K562 (cell line): ENCODE results near the gene CDC37. TPM values are rescaled to one million over a fixed set of nuclear protein-coding genes. Genes with fewer than 3 reads are reported as not detected.

Source experiments
- DACH1 ChIP-seq: fragments of 450-650 bp; IDR thresholded peaks from 2 replicates; pipeline ENCODE4 v1.6.1; 2018; ENCODE audit not compliant: partially characterized antibody
- FOXA3 ChIP-seq, 2 experiments: fragments of 450-650 bp in 1 of 2; sonication (generic) in 1 of 2; formaldehyde crosslinking; IDR thresholded peaks in 1 of 2; conservative IDR thresholded peaks in 1 of 2; 2 replicates each; pipeline versions ENCODE4 v1.4.0 to v1.8.0; 2020 to 2022; ENCODE audit warnings: mild to moderate bottlenecking in 2 of 2, missing genetic modification reagents in 1 of 2
- FUS ChIP-seq: fragments of 200-400 bp; formaldehyde crosslinking; optimal IDR thresholded peaks from 2 replicates; pipeline ENCODE3; 2017; ENCODE audit warnings: low read depth, low read length
- HDAC1 ChIP-seq, 2 experiments: fragments of 450-650 bp; IDR thresholded peaks; 2 replicates each; pipeline ENCODE4 v1.6.1; 2016 to 2017; ENCODE audit warnings: inconsistent platforms in 1 of 2, mild to moderate bottlenecking in 1 of 2, moderate library complexity in 1 of 2
- HDAC2 ChIP-seq: fragments of 450-650 bp; IDR thresholded peaks from 2 replicates; pipeline ENCODE4 v1.6.1; 2016; ENCODE audit warnings: mild to moderate bottlenecking
- KDM1A ChIP-seq, 2 experiments: fragments of 450-650 bp; IDR thresholded peaks; 2 replicates each; pipeline ENCODE4 v1.6.1; 2016; ENCODE audit warnings: mild to moderate bottlenecking in 2 of 2
- KDM4B ChIP-seq, 2 experiments: fragments of 450-650 bp in 1 of 2; sonication (generic) in 1 of 2; IDR thresholded peaks; 2 replicates each; pipeline ENCODE4 v1.6.1; 2016 to 2017; ENCODE audit warnings: borderline replicate concordance in 2 of 2, antibody characterized with exemption in 1 of 2, low read depth in 1 of 2, mild to moderate bottlenecking in 1 of 2
- NCOR1 ChIP-seq: fragments of 450-650 bp; IDR thresholded peaks from 2 replicates; pipeline ENCODE4 v1.6.1; 2016; ENCODE audit warnings: mild to moderate bottlenecking, moderate library complexity
- PHF21A ChIP-seq: fragments of 450-650 bp; IDR thresholded peaks from 2 replicates; pipeline ENCODE4 v1.6.1; 2017; ENCODE audit warnings: low read depth, borderline replicate concordance
- PML ChIP-seq: IDR thresholded peaks from 2 replicates; pipeline ENCODE4 v1.6.1; 2012; ENCODE audit warnings: low read length, inconsistent platforms
- PYGO2 ChIP-seq: fragments of 450-650 bp; IDR thresholded peaks from 2 replicates; pipeline ENCODE4 v1.6.1; 2016; ENCODE audit warnings: mild to moderate bottlenecking, missing genetic modification characterization, moderate library complexity, missing compliant biosample characterization
- SETDB1 ChIP-seq: IDR thresholded peaks from one replicate; pipeline ENCODE4 v1.6.1; 2012; ENCODE audit warnings: low read length, control low read depth, inconsistent platforms
- ZNF24 ChIP-seq: fragments of 450-650 bp; IDR thresholded peaks from 2 replicates; pipeline ENCODE4 v1.6.1; 2016
- ZNF263 ChIP-seq: sonication (generic); formaldehyde crosslinking; IDR thresholded peaks from 2 replicates; pipeline ENCODE4 v1.8.0; 2022; ENCODE audit warnings: mild to moderate bottlenecking, missing genetic modification reagents, borderline replicate concordance
- ZNF3 ChIP-seq: fragments of 250-450 bp; sonication (Bioruptor Pico); IDR thresholded peaks from 2 replicates; pipeline ENCODE4 v1.5.0; 2021; ENCODE audit warnings: mild to moderate bottlenecking, moderate library complexity
- ZNF79 ChIP-seq: fragments of 250-450 bp; sonication (Bioruptor Pico); IDR thresholded peaks from 2 replicates; pipeline ENCODE4 v1.4.0; 2020; ENCODE audit warnings: low read depth, mild to moderate bottlenecking, moderate library complexity
- polyA plus RNA-seq, 8 experiments: library from polyadenylated mRNA; depleted of rRNA in 4 of 8; stranded (reverse) in 5 of 8; unstranded in 3 of 8; fragments of >200 nt; fragmentation: Nextera tagmentation in 2 of 8; fragmentation: Illumina TruSeq in 1 of 8; extraction: Ambion mirVana in 2 of 8; extraction: Trizol in 1 of 8; gene quantifications; 2 replicates each; pipeline versions ENCODE4 v1.2.1 to v1.2.3, GENCODE V29; 2011 to 2014; ENCODE audit warnings: inconsistent platforms in 1 of 8, missing spikeins in 1 of 8
- total RNA-seq, 7 experiments: library from RNA; depleted of rRNA in 6 of 7; stranded (reverse); fragments of >200 nt in 6 of 7; fragmentation: Illumina TruSeq in 2 of 7; extraction: Trizol in 2 of 7; gene quantifications; 2 replicates each; pipeline versions ENCODE4 v1.2.1 to v1.2.3, GENCODE V29; 2011 to 2021; ENCODE audit warnings: low replicate concordance in 1 of 7
- TF ChIP-seq, protein P1 (sequence below): fragments of 250-450 bp; sonication (Bioruptor Pico); IDR thresholded peaks from 2 replicates; pipeline ENCODE4 v1.5.0; 2021; ENCODE audit warnings: mild to moderate bottlenecking, moderate library complexity
- TF ChIP-seq, protein P2 (sequence below): sonication (generic); formaldehyde crosslinking; IDR thresholded peaks from 2 replicates; pipeline ENCODE4 v1.8.0; 2022; ENCODE audit warnings: mild to moderate bottlenecking, missing genetic modification reagents
- TF ChIP-seq, protein P3 (sequence below), 2 experiments: fragments of 250-450 bp in 1 of 2; fragments of 450-650 bp in 1 of 2; sonication (Bioruptor Pico) in 1 of 2; IDR thresholded peaks; 2 replicates each; pipeline versions ENCODE4 v1.6.1 to v1.8.0; 2016 to 2021; ENCODE audit warnings: mild to moderate bottlenecking in 2 of 2, moderate library complexity in 2 of 2, missing compliant biosample characterization in 1 of 2, missing genetic modification characterization in 1 of 2
- TF ChIP-seq, protein P4 (sequence below), 2 experiments: IDR thresholded peaks; 2 replicates each; pipeline ENCODE4 v1.6.1; 2011; ENCODE audit warnings: borderline replicate concordance in 1 of 2, control low read depth in 1 of 2, low read depth in 1 of 2, low read length in 1 of 2, mild to moderate bottlenecking in 1 of 2, mixed read lengths in 1 of 2, moderate library complexity in 1 of 2; ENCODE audit not compliant: insufficient read depth in 1 of 2, insufficient read length in 1 of 2, poor library complexity in 1 of 2, severe bottlenecking in 1 of 2; ENCODE audit errors: extremely low read depth in 1 of 2
- TF ChIP-seq, protein P5 (sequence below): fragments of 450-650 bp; IDR thresholded peaks from 2 replicates; pipeline ENCODE4 v1.6.1; 2016

The CDC37 gene
- total and polyA plus RNA-seq, 9 of the 15 experiments (the other 6 are each of a cell fraction or from before 2014, with no cell fraction given), result 6.6 to 538 (median 227) TPM

DNA sequence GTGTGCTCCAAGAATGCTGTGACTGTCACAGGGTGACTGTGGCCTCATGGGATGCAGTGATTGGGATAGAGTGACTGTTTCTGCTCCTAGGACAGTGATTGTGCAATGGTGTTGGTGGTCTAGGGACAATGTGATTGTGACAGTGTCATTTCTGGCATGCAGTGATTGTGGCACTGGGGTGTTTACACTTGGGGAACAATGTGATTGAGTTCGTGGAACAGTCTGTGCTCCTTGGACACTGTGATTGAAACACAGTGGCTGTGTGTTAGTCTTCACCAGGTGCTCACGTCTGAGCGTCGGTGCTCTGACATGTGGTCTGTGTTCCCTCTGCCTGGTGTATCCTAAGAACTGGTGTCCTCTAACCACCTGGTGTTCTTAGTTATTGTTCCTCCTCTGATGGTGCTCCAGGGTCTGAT lies 18.7 kb upstream of the CDC37 start (continued):
- TF ChIP-seq, protein P1, sequence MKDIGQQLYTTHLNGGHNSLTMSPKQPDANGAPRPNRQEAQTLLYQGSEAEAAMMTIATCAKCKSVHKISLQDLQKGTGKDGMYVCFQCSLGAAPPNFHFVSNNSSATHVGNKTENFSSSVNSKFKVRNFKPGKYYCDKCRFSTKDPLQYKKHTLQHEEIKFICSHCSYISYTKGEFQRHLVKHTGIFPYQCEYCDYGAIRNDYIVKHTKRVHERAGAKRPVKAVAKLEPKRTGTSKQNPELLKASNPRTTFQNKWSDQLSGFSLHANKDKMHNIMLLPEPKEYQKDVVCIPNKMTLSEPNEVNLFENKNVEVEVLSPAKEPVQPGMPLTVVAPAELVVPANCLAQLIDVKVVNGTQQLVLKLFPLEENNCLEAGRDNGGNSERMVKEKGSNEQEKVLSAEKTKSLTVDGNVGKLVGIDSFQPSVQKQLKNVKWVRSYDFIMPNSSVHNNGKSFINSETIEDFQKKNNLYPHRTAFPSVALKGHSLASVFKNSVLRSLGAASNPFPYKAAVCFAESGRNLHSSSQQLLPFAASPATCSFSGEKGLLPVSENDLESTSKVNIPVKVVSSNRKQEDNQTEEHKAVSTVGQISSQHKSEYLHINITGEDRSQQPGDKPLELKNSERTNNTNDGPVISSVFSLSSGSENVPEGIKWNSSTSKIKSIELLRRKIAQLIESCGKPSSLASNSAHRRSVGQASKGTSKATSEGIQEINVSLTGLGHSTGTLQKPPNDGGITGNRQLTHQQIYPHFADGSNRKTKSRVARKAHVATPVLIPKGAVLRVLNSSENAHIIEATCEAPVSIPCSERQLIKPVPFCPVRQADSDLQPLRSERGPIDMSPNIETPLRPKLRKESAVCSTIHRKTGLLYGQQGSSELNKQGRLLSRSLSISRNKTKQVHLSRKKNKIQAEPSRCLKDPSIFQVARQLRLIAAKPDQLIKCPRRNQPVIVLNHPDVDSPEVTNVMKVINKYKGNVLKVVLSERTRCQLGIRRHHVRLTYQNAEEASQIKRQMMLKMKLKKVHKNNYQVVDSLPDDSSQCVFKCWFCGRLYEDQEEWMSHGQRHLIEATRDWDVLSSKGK (CRISPR knock-in tag), result no peak
- TF ChIP-seq PHF21A, result peak; percentile 87; the same call in 1 of the 2 replicates
- peak; percentile 88 to 92 for TF ChIP-seq KDM1A (IDR thresholded peaks at IDR 0.05)
- TF ChIP-seq, protein P2, sequence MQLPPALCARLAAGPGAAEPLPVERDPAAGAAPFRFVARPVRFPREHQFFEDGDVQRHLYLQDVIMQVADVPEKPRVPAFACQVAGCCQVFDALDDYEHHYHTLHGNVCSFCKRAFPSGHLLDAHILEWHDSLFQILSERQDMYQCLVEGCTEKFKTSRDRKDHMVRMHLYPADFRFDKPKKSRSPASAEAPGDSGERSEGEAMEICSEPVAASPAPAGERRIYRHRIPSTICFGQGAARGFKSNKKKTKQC (CRISPR knock-in tag), result no peak
- no peak; the same call in 1 of the 2 replicates for TF ChIP-seq ZNF24
- peak in 1 of 2 experiments; percentile 80; a peak in 2 of 4 replicates for TF ChIP-seq HDAC1 (IDR thresholded peaks at IDR 0.05)
- TF ChIP-seq PML, result no peak
- TF ChIP-seq DACH1, result peak; percentile 13
- peak; percentile 91 for TF ChIP-seq ZNF263 (CRISPR knock-in tag)
- no peak for TF ChIP-seq ZNF79 (CRISPR knock-in tag)
- TF ChIP-seq SETDB1, result no peak
- peak in 1 of 2 experiments; percentile 63; a peak in 1 of 4 replicates for TF ChIP-seq FOXA3 (CRISPR knock-in tag; conservative IDR thresholded peaks at IDR 0.05 in 1 of 2, IDR thresholded peaks at IDR 0.05 in 1 of 2)
- no peak for TF ChIP-seq ZNF3 (CRISPR knock-in tag)
- TF ChIP-seq KDM4B (IDR thresholded peaks at IDR 0.05; ENCODE audit: borderline replicate concordance in 2 of 2, low read depth in 1 of 2), result no peak
- TF ChIP-seq HDAC2, result peak; percentile 55; the same call in 1 of the 2 replicates
- TF ChIP-seq FUS, result no peak
- TF ChIP-seq NCOR1, result no peak
- TF ChIP-seq, protein P3, sequence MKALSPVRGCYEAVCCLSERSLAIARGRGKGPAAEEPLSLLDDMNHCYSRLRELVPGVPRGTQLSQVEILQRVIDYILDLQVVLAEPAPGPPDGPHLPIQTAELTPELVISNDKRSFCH (CRISPR knock-in tag; IDR thresholded peaks at IDR 0.05), result no peak
- TF ChIP-seq, protein P3 (tag; IDR thresholded peaks at IDR 0.05), result 0 out of 2 replicates have a peak, but pooled peaks have one; percentile 31
- TF ChIP-seq, protein P4, sequence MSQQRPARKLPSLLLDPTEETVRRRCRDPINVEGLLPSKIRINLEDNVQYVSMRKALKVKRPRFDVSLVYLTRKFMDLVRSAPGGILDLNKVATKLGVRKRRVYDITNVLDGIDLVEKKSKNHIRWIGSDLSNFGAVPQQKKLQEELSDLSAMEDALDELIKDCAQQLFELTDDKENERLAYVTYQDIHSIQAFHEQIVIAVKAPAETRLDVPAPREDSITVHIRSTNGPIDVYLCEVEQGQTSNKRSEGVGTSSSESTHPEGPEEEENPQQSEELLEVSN (IDR thresholded peaks at IDR 0.05; ENCODE audit: borderline replicate concordance in 1 of 2, extremely low read depth in 1 of 2, insufficient read depth in 1 of 2, insufficient read length in 1 of 2, low read depth in 1 of 2, low read length in 1 of 2, poor library complexity in 1 of 2, severe bottlenecking in 1 of 2), result no peak
- no peak for TF ChIP-seq PYGO2 (tag)
- TF ChIP-seq, protein P5, sequence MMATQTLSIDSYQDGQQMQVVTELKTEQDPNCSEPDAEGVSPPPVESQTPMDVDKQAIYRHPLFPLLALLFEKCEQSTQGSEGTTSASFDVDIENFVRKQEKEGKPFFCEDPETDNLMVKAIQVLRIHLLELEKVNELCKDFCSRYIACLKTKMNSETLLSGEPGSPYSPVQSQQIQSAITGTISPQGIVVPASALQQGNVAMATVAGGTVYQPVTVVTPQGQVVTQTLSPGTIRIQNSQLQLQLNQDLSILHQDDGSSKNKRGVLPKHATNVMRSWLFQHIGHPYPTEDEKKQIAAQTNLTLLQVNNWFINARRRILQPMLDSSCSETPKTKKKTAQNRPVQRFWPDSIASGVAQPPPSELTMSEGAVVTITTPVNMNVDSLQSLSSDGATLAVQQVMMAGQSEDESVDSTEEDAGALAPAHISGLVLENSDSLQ, result 0 out of 2 replicates have a peak, but pooled peaks have one; percentile 15
